B cell (primary cell): Measurements from ENCODE around the gene HS1BP3. TPM values are rescaled to one million over a fixed set of nuclear protein-coding genes. Genes with fewer than 3 reads are reported as not detected.

Experiments used
- ATAC-seq: fragments of 200-7000 bp; cut with Tn5 transposase; one replicate; pipeline ENCODE4 v1.10.0; 2021; ENCODE audit warnings: low read depth, mild to moderate bottlenecking, moderate number of reproducible peaks, moderate library complexity
- CTCF ChIA-PET: fragments of 350-600 bp; sonication (Branson Sonifier 250); formaldehyde crosslinking; loops from one replicate; lab custom pipeline; 2021; ENCODE audit warnings: antibody characterized with exemption, inconsistent platforms; lab: Charles Lee
- POLR2A ChIA-PET: fragments of 350-600 bp; sonication (Branson Sonifier 250); formaldehyde crosslinking; loops from one replicate; lab custom pipeline; 2021; ENCODE audit warnings: antibody characterized with exemption; lab: Charles Lee
- DNase-seq: peaks from one replicate; pipeline ENCODE4 v3.0.0; 2013
- H2AFZ ChIP-seq: 2 replicates; pipeline ENCODE4 v1.6.1; 2012; ENCODE audit warnings: mild to moderate bottlenecking, low read depth, low read length; ENCODE audit not compliant: insufficient read depth, poor library complexity, severe bottlenecking
- H3K27ac ChIP-seq, 2 donors: 1 replicate in 1 of 2; 2 replicates in 1 of 2; pipeline ENCODE4 v1.5.1; 2012 to 2013; ENCODE audit warnings: low read length in 2 of 2, mild to moderate bottlenecking in 2 of 2, moderate library complexity in 1 of 2
- H3K27me3 ChIP-seq, 4 experiments: fragments of 200-600 bp in 1 of 4; sonication (generic) in 1 of 4; replicated peaks in 1 of 4; 1 replicate in 2 of 4; 2 replicates in 2 of 4; pipeline versions ENCODE4 v1.6.1 to v1.7.0; 2013 to 2016; ENCODE audit warnings: low read length in 3 of 4, mild to moderate bottlenecking in 2 of 4, mixed read lengths in 1 of 4, moderate library complexity in 1 of 4; ENCODE audit not compliant: insufficient read depth in 4 of 4, control insufficient read depth in 3 of 4; ENCODE audit errors: control extremely low read depth in 1 of 4
- H3K36me3 ChIP-seq, 2 experiments: replicated peaks in 1 of 2; 1 replicate in 1 of 2; 2 replicates in 1 of 2; pipeline versions ENCODE4 v1.6.1 to v1.7.1; 2013; ENCODE audit warnings: low read length in 1 of 2; ENCODE audit not compliant: insufficient read depth in 2 of 2, control insufficient read depth in 1 of 2; ENCODE audit errors: control extremely low read depth in 1 of 2, extremely low read depth in 1 of 2
- H3K4me1 ChIP-seq, 2 donors: fragments of 200-600 bp in 1 of 2; sonication (generic) in 1 of 2; 1 replicate in 1 of 2; 2 replicates in 1 of 2; pipeline versions ENCODE4 v1.5.1 to v1.6.1; 2013 to 2017; ENCODE audit warnings: low read length in 2 of 2; ENCODE audit not compliant: control insufficient read depth in 2 of 2, insufficient read depth in 2 of 2
- H3K4me2 ChIP-seq: replicated peaks from 2 replicates; pipeline ENCODE3; 2012; ENCODE audit warnings: mild to moderate bottlenecking, low read depth, low read length; ENCODE audit not compliant: poor library complexity, severe bottlenecking
- H3K4me3 ChIP-seq, 5 experiments: fragments of 200-600 bp in 1 of 5; sonication (generic) in 1 of 5; 1 replicate in 3 of 5; 2 replicates in 2 of 5; pipeline versions ENCODE4 v1.5.1 to v1.7.0; 2011 to 2016; ENCODE audit warnings: low read length in 4 of 5, mild to moderate bottlenecking in 4 of 5, low read depth in 2 of 5, control low read depth in 1 of 5, moderate library complexity in 1 of 5; ENCODE audit not compliant: insufficient read depth in 1 of 5; ENCODE audit errors: control extremely low read depth in 1 of 5, extremely low read depth in 1 of 5
- H3K79me2 ChIP-seq: fragments of 200-600 bp; sonication (generic); one replicate; pipeline ENCODE4 v1.6.0; 2016; ENCODE audit warnings: low read length; ENCODE audit not compliant: control insufficient read depth, insufficient read depth
- H3K9ac ChIP-seq: fragments of 200-600 bp; sonication (generic); 2 replicates; pipeline ENCODE4 v1.6.1; 2017; ENCODE audit warnings: mild to moderate bottlenecking, low read length, moderate library complexity
- H3K9me3 ChIP-seq, 3 donors: one replicate each; pipeline versions ENCODE4 v1.6.1 to v1.7.1; 2013; ENCODE audit warnings: low read length in 2 of 3; ENCODE audit not compliant: control insufficient read depth in 2 of 3, insufficient read depth in 1 of 3; ENCODE audit errors: control extremely low read depth in 1 of 3
- H4K20me1 ChIP-seq: 2 replicates; pipeline ENCODE4 v1.6.0; 2012; ENCODE audit warnings: mild to moderate bottlenecking, low read length; ENCODE audit not compliant: insufficient read depth, control insufficient read depth, poor library complexity, severe bottlenecking
- H3K27ac Mint-ChIP-seq: one replicate; pipeline ENCODE4 v1.8.0; 2021; ENCODE audit warnings: mixed read lengths
- H3K27me3 Mint-ChIP-seq: one replicate; pipeline ENCODE4 v1.8.0; 2021; ENCODE audit warnings: mixed read lengths
- H3K4me1 Mint-ChIP-seq: one replicate; pipeline ENCODE4 v1.8.0; 2021; ENCODE audit warnings: mixed read lengths
- H3K4me3 Mint-ChIP-seq: one replicate; pipeline ENCODE4 v1.8.0; 2021; ENCODE audit warnings: mixed read lengths
- H3K9me3 Mint-ChIP-seq: one replicate; pipeline ENCODE4 v1.8.0; 2022; ENCODE audit warnings: mixed read lengths; ENCODE audit not compliant: insufficient read depth
- EZH2 ChIP-seq: IDR thresholded peaks from 2 replicates; pipeline ENCODE4 v1.6.1; 2012; ENCODE audit warnings: borderline replicate concordance, low read depth, mild to moderate bottlenecking, moderate library complexity, low read length; ENCODE audit not compliant: insufficient read depth, poor library complexity, severe bottlenecking
- WGBS: methylation state at CpG from one replicate; pipeline ENCODE4 v1.1.5; 2013; ENCODE audit warnings: missing lambda C conversion rate; ENCODE audit not compliant: insufficient coverage; 5-methylcytosine and 5-hydroxymethylcytosine counted together
- intact Hi-C: fragments of 100-400 bp; cut with micrococcal nuclease; formaldehyde crosslinking; loops from one replicate; pipeline ENCODE4 v1.10.0; 2022
- polyA plus RNA-seq: library from polyadenylated mRNA; depleted of rRNA; stranded (reverse); fragments of >200 nt; gene quantifications from 2 replicates; pipeline ENCODE4 v1.2.3, GENCODE V29; 2012
- total RNA-seq, 2 donors: library from RNA; stranded (reverse); fragments of 120-200 nt in 1 of 2; gene quantifications; 1 replicate in 1 of 2; 2 replicates in 1 of 2; pipeline versions ENCODE4 v1.2.3 to v1.2.4, GENCODE V29; 2013 to 2022
- TF ChIP-seq, protein P1 (sequence below): fragments of 200-600 bp; IDR thresholded peaks from one replicate; pipeline ENCODE4 v1.8.0; 2022; ENCODE audit warnings: antibody characterized with exemption, mild to moderate bottlenecking

The HS1BP3 gene
- total and polyA plus RNA-seq, 2 donors (not counting 1 experiment from before 2014, with no cell fraction given): 27.8 to 28.7 TPM

GRCh38 chr2:20671036-20671735, 20.3 kb upstream of the HS1BP3 start:
- Mint-ChIP-seq H3K9me3 (no peaks in the 10 kb centered on the region), H3K4me1 (peaks cover 53% of the 10 kb centered on the region), H3K4me3 (peak overlapping the region; percentile 23), H3K27ac (no peak overlapping the region), H3K27me3 (peaks cover 3% of the 10 kb centered on the region)
- no peak overlapping the region for H3K27ac ChIP-seq
- ChIA-PET CTCF (interaction anchor here (1.5 to 8.8 kb wide), 2 partner anchors 9 to 10 kb away, joined by 9 to 160 read pairs; no protein-coding TSS in a partner anchor), POLR2A (no interaction called here)
- intact Hi-C loops: no loop called here
- TF ChIP-seq EZH2: no peak
- TF ChIP-seq, protein P1, sequence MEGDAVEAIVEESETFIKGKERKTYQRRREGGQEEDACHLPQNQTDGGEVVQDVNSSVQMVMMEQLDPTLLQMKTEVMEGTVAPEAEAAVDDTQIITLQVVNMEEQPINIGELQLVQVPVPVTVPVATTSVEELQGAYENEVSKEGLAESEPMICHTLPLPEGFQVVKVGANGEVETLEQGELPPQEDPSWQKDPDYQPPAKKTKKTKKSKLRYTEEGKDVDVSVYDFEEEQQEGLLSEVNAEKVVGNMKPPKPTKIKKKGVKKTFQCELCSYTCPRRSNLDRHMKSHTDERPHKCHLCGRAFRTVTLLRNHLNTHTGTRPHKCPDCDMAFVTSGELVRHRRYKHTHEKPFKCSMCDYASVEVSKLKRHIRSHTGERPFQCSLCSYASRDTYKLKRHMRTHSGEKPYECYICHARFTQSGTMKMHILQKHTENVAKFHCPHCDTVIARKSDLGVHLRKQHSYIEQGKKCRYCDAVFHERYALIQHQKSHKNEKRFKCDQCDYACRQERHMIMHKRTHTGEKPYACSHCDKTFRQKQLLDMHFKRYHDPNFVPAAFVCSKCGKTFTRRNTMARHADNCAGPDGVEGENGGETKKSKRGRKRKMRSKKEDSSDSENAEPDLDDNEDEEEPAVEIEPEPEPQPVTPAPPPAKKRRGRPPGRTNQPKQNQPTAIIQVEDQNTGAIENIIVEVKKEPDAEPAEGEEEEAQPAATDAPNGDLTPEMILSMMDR: no peak
- 53% methylated on average over 56 of the region's 60 CpGs for WGBS
- peak; percentile 37 for DNase-seq
- H4K20me1 ChIP-seq: no peaks in the 10 kb centered on the region
- H3K79me2 ChIP-seq: peaks cover 3% of the 10 kb centered on the region
- H2AFZ ChIP-seq: no peak overlapping the region
- ATAC-seq: no peak
- no peak overlapping the region for H3K4me3 ChIP-seq
- peaks cover 46 to 83% of the 10 kb centered on the region in 2 donors for H3K4me1 ChIP-seq
- peaks cover 0 to 11% of the 10 kb centered on the region in 2 experiments for H3K36me3 ChIP-seq
- H3K4me2 ChIP-seq: no peak overlapping the region
- no peak overlapping the region for H3K9ac ChIP-seq
- H3K9me3 ChIP-seq: peaks cover 0 to 24% (median 0%) of the 10 kb centered on the region in 3 donors
- peaks cover 0 to 54% (median 20%) of the 10 kb centered on the region in 4 experiments for H3K27me3 ChIP-seq

- intact Hi-C loops: no loop called here
- Histone ChIP-seq H3K4me2 (no peak overlapping the region), H3K79me2 (peaks cover 3% of the 10 kb centered on the region), H2AFZ (no peak overlapping the region), H3K4me3 (no peak overlapping the region), H3K4me1 (peaks cover 46 to 82% of the 10 kb centered on the region in 2 donors), H3K9ac (no peak overlapping the region), H4K20me1 (no peaks in the 10 kb centered on the region), H3K36me3 (peaks cover 0 to 11% of the 10 kb centered on the region in 2 experiments), H3K27ac (no peak overlapping the region), H3K9me3 (peaks cover 0 to 25% (median 0%) of the 10 kb centered on the region in 3 donors), H3K27me3 (peaks cover 0 to 61% (median 20%) of the 10 kb centered on the region in 4 experiments)
- ChIA-PET POLR2A (no interaction called here), CTCF (interaction anchor here (1.5 kb wide), 1 partner anchor 9 kb away, joined by 9 read pairs; no protein-coding TSS in a partner anchor)
- peaks cover 3% of the 10 kb centered on the region for H3K27me3 Mint-ChIP-seq
- ATAC-seq (no peak), DNase-seq (no peak)
- H3K9me3 Mint-ChIP-seq: no peaks in the 10 kb centered on the region
- TF ChIP-seq, protein P1: no peak
- no peak for TF ChIP-seq EZH2
- peaks cover 51% of the 10 kb centered on the region for H3K4me1 Mint-ChIP-seq
- WGBS: 48% methylated on average over 83 of the region's 83 CpGs
- no peak overlapping the region for H3K4me3 Mint-ChIP-seq
- no peak overlapping the region for H3K27ac Mint-ChIP-seq
Observed at GRCh38 chr2:20670315-20671035, 19.6 kb upstream of the HS1BP3 start.
